Measurements from ENCODE around the gene ZNF821. TPM values are rescaled to one million over a fixed set of nuclear protein-coding genes. Genes with fewer than 3 reads are reported as not detected.

ZNF821 gene
- total RNA-seq = 5.8 and 8.0 TPM in 2 replicates

GRCh38 chr16:71883849-71884638 lies at the start of gene ZNF821:
TSS of gene ZNF821 (minus strand) at chr16:71884182. CDS start at chr16:71879946, 4,236 bp downstream.

GRCh38 chr16:71894921-71895678 lies 11.1 kb upstream of the ZNF821 start, which contains the start of gene IST1:
TSS of gene IST1 (plus strand) at chr16:71895531. CDS start at chr16:71915641, 20,110 bp downstream.

GRCh38 chr16:71845639-71846430 lies 38.1 kb downstream of the ZNF821 start, which contains the start of gene ATXN1L:
TSS of gene ATXN1L (plus strand) at chr16:71845976. CDS start at chr16:71849741, 3,765 bp downstream.

Other genes starting within 250 kb of the ZNF821 start
- gene PHLPP2, start 159.5 kb downstream of the ZNF821 start, total RNA-seq = 4.1 and 5.5 TPM in 2 replicates
- 34.1 and 42.6 TPM in 2 replicates for gene AP1G1, start 75.3 kb downstream of the ZNF821 start, total RNA-seq
- 6.1 and 6.5 TPM in 2 replicates for gene ATXN1L, start 38.2 kb downstream of the ZNF821 start, total RNA-seq
- 112 and 124 TPM in 2 replicates for gene IST1, start 11.3 kb upstream of the ZNF821 start, total RNA-seq
- not detected in 2 replicates for gene PKD1L3, start 116.2 kb upstream of the ZNF821 start, total RNA-seq
- 1.5 and 2.2 TPM in 2 replicates for gene DHODH, start 124.6 kb upstream of the ZNF821 start, total RNA-seq
- gene HP, start 170.3 kb upstream of the ZNF821 start, total RNA-seq = not detected in 2 replicates
- under 0.01 TPM in 1 of 2 replicates, not detected in the other for gene HPR, start 179.0 kb upstream of the ZNF821 start, total RNA-seq
- 6.9 and 7.7 TPM in 2 replicates for gene TXNL4B, start 209.4 kb upstream of the ZNF821 start, total RNA-seq
- gene DHX38, start 209.7 kb upstream of the ZNF821 start, total RNA-seq = 91.3 and 164 TPM in 2 replicates